HG03520 (cell line): ENCODE measurements around the gene NEK6.

Experiments used
- ATAC-seq: cut with Tn5 transposase; IDR thresholded peaks from one replicate; pipeline ENCODE4 v1.9.1; 2021; ENCODE audit warnings: mild to moderate bottlenecking, moderate library complexity; ENCODE audit not compliant: unreplicated experiment

The NEK6 gene

DNA sequence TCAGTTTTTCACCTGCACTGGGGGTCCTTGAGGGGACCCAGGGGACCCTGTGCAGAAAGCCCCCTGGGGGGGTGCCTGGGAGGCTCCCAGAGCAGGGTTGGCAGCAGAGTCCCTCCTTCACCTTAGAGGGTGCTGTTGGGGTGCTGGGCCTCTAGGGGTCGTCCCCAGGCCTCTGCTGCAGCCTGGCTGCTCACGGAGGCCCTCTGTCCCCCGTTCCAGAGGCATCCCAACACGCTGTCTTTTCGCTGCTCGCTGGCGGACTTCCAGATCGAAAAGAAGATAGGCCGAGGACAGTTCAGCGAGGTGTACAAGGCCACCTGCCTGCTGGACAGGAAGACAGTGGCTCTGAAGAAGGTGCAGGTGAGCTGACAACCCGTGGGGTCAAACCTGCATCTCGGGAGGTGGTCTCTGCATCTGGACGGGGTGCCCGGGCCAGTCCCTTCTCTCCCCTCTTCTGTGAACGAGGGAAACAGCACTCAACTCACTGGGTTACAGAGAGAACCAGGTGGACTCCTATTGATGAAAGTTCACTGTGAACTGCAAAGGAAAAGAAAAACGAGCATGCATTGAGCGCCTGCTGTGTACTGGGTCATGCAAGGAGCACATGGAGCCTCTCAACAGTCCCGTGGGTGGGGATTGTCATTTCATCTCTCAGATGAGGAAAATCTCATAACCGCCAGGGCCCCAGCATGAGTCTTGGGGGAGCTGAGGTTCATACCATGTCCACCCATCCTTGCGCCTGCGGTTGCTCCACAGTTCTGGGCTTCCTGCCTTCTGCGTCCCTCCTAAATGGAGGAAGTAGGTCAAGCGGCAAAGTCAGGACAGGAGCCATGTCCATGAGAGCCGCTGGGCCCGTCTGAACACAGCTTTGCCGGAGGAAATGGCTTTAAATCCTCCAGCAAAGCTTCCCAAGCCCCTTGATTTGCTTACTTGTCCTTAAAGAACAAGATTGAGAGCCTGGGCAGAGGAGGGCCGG lies 54.8 kb downstream of the NEK6 start:
- no peak for ATAC-seq

DNA sequence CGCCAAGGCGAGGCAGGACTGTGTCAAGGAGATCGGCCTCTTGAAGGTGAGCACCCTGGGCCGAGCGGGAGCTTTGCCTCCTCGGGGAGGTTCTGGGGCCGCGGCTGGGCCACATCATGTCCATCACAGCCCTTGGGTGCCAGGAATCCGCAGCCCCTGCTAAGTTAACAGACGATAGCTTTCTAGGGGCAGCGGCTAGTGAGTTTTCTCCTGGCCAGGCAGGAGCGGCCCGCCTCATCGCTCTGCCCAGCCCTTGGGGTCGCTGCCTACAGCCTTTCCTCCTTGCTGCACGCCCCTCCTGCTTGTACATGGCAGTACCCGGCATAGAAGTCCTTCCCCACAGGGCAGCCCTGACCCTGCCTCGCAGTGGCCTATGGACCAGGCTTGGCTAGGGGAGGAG lies 56.2 kb downstream of the NEK6 start:
- no peak for ATAC-seq

DNA sequence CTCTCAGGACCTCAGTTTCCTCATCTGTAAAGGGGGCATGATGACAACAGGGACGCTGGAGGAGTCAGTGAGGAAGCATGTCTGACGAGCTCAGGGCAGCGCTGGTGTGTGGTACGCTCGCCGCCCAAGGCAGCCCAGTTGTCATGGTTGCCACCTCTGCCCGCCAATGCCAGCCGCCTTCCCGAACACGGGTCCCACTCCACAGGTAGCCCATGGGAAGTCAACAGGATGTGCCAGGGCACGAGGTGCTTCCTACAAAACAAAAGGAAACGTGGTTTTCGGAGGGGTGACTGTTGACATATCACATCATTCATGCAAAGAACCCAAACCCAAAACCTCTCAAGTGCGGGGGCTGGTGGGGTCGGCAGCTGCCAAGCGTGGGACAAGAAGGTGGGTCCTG lies 58.1 kb downstream of the NEK6 start:
- ATAC-seq, result no peak

DNA sequence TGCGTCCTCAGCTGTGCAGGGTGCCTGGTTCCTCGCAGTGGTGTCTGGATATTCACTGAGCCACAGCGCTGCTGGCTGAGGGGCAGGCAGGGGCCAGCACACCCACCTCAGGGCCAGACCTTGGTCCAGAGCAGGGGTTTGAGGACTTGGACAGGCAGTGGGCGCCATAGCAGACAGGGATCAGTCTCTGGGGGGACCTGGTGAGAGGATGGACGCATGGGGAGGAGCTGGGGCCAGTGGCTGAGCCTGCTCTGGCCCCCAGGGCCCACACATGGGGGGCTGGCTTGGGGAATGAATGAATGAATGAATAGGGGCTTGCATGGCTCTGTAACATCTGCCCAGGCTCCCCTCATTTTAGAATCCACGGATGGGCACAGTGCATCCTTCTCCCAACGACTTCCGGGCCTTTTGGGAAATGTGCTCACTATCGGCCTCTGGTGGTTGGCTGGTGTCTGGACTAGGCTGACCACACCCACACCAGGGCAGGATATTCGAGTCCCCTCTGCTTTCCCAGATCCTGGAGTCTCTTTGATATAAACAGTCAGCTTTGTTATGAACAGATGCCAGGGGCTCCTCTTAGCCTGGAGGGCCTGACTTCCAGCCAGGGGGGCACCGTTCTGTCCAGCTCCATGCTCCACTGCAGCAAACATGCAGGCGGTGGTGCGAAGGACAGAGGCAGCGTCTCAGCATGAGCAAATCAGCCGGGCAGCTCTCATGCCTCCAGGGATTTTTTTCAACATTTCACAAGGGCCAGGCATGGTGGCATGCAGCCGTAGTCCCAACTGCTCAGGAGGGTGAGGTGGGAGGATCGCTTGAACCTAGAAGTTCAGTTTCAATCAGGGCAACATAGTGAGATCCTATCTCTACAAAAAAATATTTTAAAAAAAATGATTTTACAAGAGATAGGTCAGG lies 62.6 kb downstream of the NEK6 start:
- ATAC-seq, result no peak

DNA sequence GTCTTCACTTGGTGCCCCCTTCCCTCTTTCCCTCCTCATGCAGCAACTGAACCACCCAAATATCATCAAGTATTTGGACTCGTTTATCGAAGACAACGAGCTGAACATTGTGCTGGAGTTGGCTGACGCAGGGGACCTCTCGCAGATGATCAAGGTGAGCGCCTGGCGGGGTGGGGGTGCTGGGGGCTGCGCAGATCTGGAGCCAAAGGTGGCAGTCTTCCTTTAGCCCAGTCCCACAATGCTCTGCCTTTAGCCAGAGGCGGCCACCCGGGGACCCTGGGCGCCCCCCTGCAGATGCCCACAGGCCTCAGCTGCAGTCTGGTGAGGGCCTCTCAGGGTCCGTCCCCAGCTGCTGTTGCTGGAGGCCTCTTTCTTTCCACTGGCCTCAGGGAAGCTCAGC lies 63.7 kb downstream of the NEK6 start:
- ATAC-seq, result no peak

DNA sequence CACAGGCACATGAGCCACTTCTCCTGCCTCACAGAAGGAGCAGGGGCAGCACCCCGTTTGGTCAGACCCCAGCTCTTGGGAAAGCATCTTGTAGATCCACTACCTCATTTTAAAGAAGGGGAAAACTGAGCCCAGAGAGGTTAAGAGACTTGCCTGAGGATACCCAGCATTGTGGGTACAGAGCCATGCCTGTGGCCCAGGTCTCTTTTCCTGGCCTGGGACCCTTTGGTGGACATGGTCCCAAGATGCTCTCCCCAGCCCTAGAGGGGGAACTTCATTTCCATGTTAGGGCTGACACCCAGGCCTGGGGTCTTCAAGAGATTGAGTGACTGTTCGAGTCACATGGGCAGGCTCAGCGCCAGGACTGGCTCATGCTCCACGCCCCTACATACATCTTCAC lies 64.2 kb downstream of the NEK6 start:
- ATAC-seq, result no peak

DNA sequence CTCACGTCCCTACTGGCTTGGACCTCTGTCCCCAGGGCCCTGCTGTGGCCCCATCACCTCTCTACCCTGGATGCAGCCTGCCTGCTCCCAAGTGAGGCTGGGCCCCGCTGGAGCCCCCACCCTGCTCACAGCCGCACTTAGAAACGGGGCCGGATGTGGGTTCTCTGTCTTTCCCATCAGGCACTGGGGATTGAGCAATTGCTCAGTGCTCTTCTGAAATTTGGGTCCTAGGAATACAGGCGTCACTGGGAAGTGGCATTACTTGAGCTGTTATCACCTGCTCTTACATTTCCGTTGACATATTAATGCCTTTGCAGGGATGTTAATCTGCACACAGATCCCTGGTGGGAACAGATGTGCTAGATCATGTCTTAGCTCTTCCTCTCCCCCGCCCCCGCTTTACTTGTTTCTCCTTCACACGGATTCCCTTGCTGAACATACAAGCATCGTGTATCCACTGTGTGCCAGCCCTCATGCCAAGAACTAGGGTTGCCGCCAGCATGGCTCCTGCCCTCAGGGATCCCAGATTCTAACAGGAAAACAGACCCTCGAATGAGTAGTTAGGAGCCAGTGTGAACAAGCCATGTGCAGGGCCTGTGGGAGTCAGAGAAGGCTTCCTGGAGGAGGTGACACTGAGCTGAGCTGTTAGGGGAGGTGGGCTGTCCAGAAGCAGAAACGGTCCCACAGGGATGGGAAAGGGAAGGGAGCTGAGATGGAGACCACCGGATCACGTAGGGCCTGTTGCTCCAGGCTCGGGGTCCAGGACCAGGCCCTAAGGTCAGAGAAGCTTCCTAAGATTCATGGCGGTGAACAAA lies 65.1 kb downstream of the NEK6 start:
- no peak for ATAC-seq

DNA sequence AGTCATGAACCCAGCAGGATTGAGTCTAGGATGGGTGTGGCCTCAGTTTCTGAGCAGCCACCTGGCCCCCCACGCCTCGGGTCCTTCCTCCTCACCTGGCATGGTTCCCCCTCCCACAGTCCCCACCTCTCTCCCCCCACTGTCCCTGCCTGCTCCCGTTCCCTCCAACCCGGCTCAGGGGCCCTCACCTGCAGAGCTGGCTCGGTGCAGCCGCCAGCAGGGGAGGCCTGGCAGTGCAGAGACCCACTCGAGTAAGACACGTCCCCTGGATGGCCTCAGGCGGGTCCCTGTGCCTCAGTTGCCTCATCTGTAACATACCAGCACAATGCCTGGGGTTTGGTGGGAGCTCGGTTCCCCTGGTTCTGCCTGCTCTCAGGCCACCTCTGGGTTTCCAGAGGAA lies 66.2 kb downstream of the NEK6 start:
- no peak for ATAC-seq

DNA sequence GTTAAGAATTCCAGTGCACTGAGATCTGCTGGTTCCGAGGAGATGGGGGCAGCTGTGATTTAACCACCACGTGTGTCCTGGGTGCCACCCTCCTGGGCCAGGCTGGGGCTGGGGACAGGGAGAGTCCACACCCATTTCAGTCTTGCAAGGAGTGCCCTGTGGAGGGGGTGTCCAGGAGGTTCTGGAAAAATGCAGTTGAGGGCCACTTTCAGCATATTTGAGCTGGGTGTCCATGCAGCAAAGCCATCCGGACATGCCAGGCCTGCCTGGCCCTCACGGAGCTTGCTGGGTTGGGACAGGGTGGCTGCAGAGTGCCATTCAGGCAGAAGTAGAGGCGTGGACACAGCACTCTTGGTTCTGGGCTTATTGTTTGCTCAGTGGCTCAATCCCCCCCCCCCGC lies 68.1 kb downstream of the NEK6 start:
- no peak for ATAC-seq

DNA sequence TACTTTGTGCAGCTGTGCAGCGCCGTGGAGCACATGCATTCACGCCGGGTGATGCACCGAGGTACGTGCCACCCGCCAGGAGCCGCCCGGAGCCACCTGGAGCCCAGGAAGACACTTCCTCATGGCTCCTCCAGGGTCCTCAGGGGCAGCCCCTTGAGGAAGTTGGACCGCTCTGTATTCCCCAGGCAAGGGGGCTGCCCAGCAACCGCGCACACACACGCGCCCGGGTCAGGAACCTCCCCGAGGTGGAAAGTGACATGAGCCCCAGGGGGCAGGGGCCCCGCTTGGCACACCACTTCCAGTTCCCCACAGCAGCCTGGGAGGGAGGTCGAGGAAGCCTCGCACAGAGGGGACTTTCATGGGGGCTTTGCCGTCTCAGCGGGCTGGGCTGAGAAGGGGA lies 68.6 kb downstream of the NEK6 start:
- ATAC-seq, result no peak

DNA sequence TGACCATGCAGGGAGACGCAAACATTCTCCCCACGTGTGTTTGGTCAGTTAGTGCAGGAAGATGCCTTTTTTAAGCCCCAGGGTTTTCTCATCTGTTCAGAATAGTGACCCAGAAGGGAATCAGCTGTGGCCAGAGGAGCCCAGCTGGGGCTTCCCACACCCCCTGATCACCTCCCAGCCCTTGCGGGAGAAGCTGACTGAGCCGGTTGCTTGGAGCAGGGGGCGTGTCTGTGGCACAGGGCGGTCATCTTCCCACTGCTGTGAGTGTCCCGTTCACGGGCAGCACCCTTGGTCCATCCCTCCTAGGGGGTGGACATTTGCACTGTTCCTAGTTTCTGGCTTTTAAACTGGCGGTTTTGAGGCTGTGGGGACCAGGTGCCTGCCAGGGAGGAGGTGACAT lies 69.7 kb downstream of the NEK6 start:
- ATAC-seq, result no peak

DNA sequence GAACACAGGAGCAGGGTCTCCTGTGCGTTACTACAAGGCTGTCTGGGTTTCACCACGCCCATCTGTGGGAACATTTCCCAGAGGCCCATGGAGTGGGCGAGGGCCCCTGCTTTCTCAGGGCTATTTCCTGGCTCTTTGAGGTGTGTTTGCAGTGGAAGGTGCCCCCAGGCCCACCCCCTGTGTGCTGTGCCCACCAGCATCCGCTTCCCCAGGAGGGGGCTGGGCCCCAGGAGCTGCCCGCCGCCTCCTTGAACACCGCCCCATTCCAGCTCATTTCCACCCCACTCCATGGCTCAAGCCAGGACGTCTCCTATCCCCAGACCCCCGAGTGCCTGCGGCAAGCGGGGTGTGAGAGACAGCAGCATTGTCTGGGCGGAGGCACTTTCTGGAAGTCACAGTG lies 70.5 kb downstream of the NEK6 start:
- no peak for ATAC-seq

DNA sequence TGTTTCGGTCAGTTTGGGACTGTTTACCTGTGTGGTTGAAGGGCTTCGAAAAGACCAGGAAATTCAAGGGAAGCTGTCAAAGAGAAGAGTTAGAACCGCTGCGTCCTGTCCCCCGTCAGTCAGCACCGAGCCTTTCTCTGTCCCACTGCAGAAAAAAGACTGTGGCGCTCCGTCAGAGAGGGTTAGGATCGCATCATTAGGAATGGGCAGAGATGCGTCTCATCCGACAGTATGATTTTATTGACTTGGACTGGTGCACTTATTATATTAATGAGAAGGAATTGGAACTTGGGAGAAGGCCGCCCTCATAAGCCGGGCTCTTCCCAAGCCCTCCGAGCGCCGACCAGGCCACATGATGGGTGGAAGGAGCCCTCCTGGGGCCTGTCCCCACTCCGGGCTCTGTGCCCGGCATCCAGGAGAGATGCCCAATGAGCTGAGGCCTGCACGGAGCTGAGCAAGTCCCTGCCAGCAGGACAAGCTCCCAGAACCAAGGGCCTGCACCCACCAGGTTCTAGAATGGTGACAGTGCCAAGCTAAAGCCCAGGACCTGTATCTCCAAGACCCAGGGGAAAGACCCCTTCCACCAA lies 71.5 kb downstream of the NEK6 start:
- ATAC-seq, result no peak

DNA sequence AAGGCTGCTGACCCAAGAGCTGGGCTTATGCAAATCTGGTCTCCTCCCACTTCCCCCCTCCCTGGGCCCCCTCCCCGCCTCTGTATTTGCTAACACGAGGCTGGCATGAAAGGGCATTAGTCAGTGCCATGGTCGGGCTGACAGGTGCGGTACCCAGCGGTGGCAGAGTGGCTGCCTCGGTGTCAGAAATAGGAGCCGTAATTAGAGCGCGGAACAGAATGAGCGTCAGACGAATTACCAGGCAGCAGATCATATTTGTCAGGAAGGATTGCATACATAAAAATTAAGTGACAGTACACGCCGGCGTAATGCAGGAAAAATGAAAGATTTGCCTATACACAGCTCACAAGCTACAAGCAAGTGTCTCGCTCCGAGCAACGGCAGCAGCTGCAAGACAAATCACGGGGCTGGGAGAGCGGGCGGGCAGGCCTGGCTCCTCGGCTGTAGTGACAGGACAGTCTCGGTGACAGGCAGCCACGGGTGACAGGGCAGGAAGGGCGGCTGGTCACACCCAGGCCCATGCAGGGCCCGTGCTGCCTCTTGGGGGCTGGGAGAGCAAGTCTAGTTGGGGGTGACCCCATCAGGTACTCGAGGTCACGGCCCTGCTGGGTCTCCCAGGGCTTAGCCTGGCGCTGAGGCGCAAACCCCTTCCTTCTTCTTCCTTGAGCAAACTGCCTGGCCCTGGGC lies 72.4 kb downstream of the NEK6 start:
- ATAC-seq, result no peak

DNA sequence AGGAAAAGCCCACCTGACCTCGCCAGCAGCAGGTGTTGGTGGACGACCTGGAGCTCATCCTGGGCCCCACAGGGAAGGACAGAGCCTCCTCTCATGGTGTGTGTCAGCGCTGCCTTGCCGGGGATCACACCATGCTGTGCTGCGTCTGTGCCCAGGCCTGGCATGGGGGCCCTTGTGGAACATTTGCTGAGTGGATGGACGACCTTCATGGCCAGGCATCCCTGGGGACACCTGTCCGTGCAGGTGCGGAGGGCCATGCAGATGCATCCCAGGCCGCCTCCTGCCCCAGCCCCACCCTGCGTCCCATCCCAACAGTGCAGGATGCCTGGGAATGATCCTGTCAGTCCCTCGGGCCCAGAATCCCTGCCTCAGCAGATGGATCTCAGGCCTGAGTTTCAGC lies 73.8 kb downstream of the NEK6 start:
- no peak for ATAC-seq

DNA sequence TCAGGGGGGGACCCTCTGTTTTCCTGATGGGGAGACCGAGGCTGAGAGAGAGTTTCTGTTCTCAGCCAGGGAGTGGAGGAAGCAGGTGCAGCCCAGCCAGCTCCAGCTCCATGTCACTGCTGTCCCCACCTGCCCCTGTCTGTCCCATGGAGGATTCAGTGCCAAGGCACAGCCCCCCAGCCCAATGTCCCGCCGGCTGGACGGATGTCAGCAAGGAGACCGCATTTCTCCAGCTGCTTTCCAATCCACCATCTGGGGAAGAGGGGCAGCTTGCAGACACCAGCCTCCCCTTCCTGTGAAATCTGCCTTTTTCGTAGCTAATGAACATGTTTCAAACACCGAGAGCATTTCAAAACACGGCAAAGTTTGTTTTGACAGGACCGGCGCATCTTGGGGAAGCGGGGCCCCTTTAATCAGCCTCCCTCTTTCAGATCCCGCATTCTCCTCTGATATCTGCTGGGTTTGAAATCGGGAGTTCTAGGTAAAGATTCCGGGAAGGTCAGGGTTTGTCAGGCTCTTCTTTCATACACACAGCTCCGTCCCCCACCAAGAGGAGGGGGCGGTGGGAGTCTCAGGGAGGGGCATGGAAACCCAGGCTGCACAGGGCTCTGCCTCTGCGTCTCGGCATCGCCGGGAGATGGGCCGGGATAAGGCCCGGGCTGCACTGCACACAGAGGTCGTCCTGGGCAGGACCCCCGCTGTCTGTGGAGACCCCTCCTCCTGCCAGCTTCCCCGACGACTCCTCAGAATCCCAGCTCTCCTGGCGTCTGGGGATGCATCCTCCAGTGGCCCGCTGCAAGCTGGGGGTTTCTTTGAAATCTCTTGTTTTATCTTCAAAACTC lies 74.8 kb downstream of the NEK6 start:
- ATAC-seq, result no peak

DNA sequence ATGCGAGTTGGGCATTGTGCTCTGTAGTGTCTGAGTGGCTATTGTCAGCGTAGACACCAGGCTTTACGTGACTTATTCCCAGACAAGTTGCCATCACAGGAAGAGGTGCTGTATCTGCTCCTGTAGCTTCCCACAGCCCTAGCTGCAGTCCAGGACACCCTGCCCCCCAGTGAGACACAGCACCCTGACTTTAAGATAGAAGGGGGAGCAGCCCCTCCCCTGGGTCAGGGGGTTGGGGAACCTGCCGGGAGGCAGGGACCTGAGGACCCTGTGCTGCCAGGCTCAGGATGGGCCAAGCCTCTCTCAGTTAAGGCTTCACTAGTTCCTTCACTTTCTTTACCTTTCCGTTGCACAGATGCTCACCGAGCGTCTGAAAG lies 75.4 kb downstream of the NEK6 start:
- no peak for ATAC-seq

DNA sequence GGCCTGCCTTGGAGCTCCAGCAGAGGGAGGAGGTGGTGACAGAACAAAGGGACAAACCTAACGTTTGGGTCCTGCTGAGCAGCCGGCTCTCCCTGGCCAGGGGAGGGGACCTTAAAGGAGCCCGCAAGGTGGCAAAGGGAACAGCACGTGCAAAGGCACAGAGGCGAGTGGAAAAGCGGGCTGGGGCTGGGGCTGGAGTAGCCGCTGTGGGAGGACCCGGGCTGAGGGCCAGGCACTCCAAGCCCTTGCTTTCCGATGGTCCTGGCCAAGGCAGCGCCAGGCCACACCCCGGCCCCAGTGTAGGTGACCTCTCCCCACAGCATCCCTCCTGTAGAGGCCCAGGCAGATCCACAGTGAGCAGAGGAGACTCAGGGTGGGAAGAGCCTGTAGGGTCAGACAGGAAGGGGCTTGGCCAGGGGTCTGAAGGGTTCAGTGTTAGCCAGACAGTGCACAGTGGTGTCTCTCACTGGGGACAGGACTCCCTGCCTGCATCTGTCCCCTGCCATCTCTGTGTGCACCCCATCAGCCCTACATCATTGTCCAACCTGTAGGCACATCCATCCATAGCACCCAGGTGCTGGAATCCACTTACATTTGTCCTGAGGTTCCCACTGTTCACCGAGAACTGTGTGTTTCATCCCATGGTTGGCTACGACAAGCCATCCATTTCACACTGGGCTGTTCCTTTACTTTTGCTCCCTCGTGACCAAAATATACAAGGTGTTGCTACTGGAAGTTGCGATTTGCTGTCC lies 77.0 kb downstream of the NEK6 start:
- no peak for ATAC-seq

DNA sequence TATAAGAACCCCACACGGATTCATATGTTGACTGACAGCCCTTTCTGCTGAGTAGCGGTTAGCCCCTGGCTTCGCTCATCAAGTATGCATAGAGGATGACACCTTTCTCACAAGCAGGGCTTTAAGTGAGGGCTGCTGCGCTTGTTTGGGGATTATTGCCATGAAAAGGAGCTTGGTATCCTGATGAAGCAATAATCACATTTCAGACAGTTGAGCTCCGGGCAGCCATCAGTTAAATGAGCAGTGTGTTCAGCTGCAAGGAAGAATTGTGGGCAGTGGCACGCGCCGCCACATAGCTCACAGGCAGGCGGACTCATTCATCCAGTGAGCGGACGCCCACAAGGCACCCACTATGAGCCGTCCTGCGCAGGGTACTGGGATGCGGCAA lies 77.6 kb downstream of the NEK6 start:
- ATAC-seq, result no peak
